Endothelial cell (in vitro differentiated cells): ENCODE measurements around the gene CCNY. TPM values are rescaled to one million over a fixed set of nuclear protein-coding genes. Genes with fewer than 3 reads are reported as not detected.

Experiments
- DNase-seq: peaks from one replicate; pipeline ENCODE4 v3.0.0; 2021; ENCODE audit warnings: low spot score
- H3K27ac Mint-ChIP-seq: one replicate; pipeline ENCODE4 v1.8.0; 2021; ENCODE audit warnings: mixed read lengths, inconsistent platforms; ENCODE audit not compliant: unreplicated experiment
- H3K27me3 Mint-ChIP-seq: one replicate; pipeline ENCODE4 v1.8.0; 2021; ENCODE audit warnings: mild to moderate bottlenecking, moderate library complexity, mixed read lengths, inconsistent platforms; ENCODE audit not compliant: unreplicated experiment
- H3K36me3 Mint-ChIP-seq: one replicate; pipeline ENCODE4 v1.8.0; 2021; ENCODE audit warnings: mild to moderate bottlenecking, low read depth, mixed read lengths, inconsistent platforms; ENCODE audit not compliant: unreplicated experiment
- H3K4me1 Mint-ChIP-seq: one replicate; pipeline ENCODE4 v1.8.0; 2021; ENCODE audit warnings: mild to moderate bottlenecking, mixed read lengths, inconsistent platforms; ENCODE audit not compliant: unreplicated experiment
- H3K4me3 Mint-ChIP-seq: one replicate; pipeline ENCODE4 v1.8.0; 2021; ENCODE audit warnings: mild to moderate bottlenecking, mixed read lengths, inconsistent platforms; ENCODE audit not compliant: unreplicated experiment
- H3K9me3 Mint-ChIP-seq: one replicate; pipeline ENCODE4 v1.8.0; 2021; ENCODE audit warnings: mixed read lengths, inconsistent platforms; ENCODE audit not compliant: unreplicated experiment
- CTCF ChIP-seq: fragments of 200-600 bp; sonication (generic); IDR thresholded peaks from one replicate; pipeline ENCODE4 v1.5.0; 2021; ENCODE audit warnings: antibody characterized with exemption; ENCODE audit not compliant: unreplicated experiment
- total RNA-seq: library from RNA; stranded (reverse); fragmentation: NEBNext Ultra II Directional; extraction: Animal tissue kit (Norgen Biotek cat#: 25700); gene quantifications from one replicate; pipeline ENCODE4 v1.2.1, GENCODE V29; 2021; ENCODE audit not compliant: unreplicated experiment

CCNY gene
- total RNA-seq, 1 donor from 2014 or later: 169 TPM

DNA sequence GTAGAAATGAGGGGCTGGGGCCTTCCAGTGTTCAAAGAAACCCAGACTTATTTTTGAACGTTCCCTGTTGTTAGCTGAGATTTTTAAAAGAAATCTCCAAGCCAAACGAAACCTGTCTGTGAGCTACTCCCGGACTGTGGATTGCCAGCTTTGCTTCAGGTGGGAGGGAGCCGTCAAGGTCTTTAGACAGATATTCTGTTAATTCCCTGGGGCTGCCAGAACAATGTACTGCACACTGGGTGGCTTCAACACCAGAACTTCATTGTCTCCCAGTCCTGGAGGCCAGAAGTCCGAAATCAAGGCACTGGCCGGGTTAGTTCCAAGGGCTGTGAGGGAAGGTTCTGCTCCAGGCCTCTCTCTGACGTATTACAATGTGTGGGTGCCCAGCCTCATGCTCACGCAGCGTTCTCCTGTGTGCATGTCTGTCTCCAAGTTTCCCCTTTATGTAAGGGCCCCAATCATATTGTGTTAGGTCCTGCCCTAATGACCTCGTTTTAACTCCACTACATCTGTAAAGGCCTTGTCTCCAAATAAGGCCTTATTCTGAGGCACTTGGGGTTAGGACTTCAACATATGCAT is 208.9 kb downstream of the CCNY start:
- H3K36me3 Mint-ChIP-seq: peaks cover 16% of the 10 kb centered on the region
- no peak for TF ChIP-seq CTCF
- no peak overlapping the region for H3K4me3 Mint-ChIP-seq
- no peak for DNase-seq
- H3K27ac Mint-ChIP-seq: peak overlapping the region; percentile 25
- H3K9me3 Mint-ChIP-seq: no peaks in the 10 kb centered on the region
- peaks cover 2% of the 10 kb centered on the region for H3K4me1 Mint-ChIP-seq
- H3K27me3 Mint-ChIP-seq: no peaks in the 10 kb centered on the region

GRCh38 chr10:35545878-35546590 is 209.7 kb downstream of the CCNY start:
- no peak for DNase-seq
- Mint-ChIP-seq H3K27ac (no peak overlapping the region), H3K36me3 (peaks cover 25% of the 10 kb centered on the region), H3K27me3 (peaks cover 7% of the 10 kb centered on the region), H3K4me3 (no peak overlapping the region), H3K4me1 (peaks cover 11% of the 10 kb centered on the region), H3K9me3 (no peaks in the 10 kb centered on the region)
- TF ChIP-seq CTCF: no peak

GRCh38 chr10:35546824-35547225 is 210.5 kb downstream of the CCNY start:
- no peak overlapping the region for H3K27ac Mint-ChIP-seq
- H3K9me3 Mint-ChIP-seq: no peaks in the 10 kb centered on the region
- H3K27me3 Mint-ChIP-seq: peaks cover 8% of the 10 kb centered on the region
- no peak for DNase-seq
- no peak for TF ChIP-seq CTCF
- no peak overlapping the region for H3K4me3 Mint-ChIP-seq
- peaks cover 23% of the 10 kb centered on the region for H3K36me3 Mint-ChIP-seq
- H3K4me1 Mint-ChIP-seq: peaks cover 12% of the 10 kb centered on the region

- Mint-ChIP-seq H3K27me3 (peaks cover 8% of the 10 kb centered on the region), H3K27ac (no peak overlapping the region), H3K4me1 (peaks cover 10% of the 10 kb centered on the region), H3K4me3 (no peak overlapping the region), H3K9me3 (no peaks in the 10 kb centered on the region), H3K36me3 (peaks cover 15% of the 10 kb centered on the region)
- TF ChIP-seq CTCF: no peak
- no peak for DNase-seq
Observed at GRCh38 chr10:35552650-35553342, 216.5 kb downstream of the CCNY start.

GRCh38 chr10:35554036-35554435 is 217.7 kb downstream of the CCNY start:
- no peak for DNase-seq
- TF ChIP-seq CTCF: no peak
- no peak overlapping the region for H3K27ac Mint-ChIP-seq
- H3K36me3 Mint-ChIP-seq: peaks cover 20% of the 10 kb centered on the region
- peaks cover 10% of the 10 kb centered on the region for H3K4me1 Mint-ChIP-seq
- H3K9me3 Mint-ChIP-seq: no peaks in the 10 kb centered on the region
- H3K27me3 Mint-ChIP-seq: peaks cover 12% of the 10 kb centered on the region
- H3K4me3 Mint-ChIP-seq: no peak overlapping the region
